GM23248 (cell line): Measurements from ENCODE around the gene IL13RA1.

Experiments used
- EZH2 ChIP-seq: fragments of 200-600 bp; sonication (generic); IDR thresholded peaks from 2 replicates; pipeline ENCODE4 v1.6.1; 2018; ENCODE audit warnings: antibody characterized with exemption, mild to moderate bottlenecking; ENCODE audit not compliant: insufficient read depth, poor library complexity, severe bottlenecking
- EZH2phosphoT487 ChIP-seq: fragments of 200-600 bp; sonication (generic); IDR thresholded peaks from 2 replicates; pipeline ENCODE4 v1.6.1; 2018; ENCODE audit warnings: antibody characterized with exemption, moderate library complexity, mild to moderate bottlenecking, low read depth; ENCODE audit not compliant: insufficient read depth

DNA sequence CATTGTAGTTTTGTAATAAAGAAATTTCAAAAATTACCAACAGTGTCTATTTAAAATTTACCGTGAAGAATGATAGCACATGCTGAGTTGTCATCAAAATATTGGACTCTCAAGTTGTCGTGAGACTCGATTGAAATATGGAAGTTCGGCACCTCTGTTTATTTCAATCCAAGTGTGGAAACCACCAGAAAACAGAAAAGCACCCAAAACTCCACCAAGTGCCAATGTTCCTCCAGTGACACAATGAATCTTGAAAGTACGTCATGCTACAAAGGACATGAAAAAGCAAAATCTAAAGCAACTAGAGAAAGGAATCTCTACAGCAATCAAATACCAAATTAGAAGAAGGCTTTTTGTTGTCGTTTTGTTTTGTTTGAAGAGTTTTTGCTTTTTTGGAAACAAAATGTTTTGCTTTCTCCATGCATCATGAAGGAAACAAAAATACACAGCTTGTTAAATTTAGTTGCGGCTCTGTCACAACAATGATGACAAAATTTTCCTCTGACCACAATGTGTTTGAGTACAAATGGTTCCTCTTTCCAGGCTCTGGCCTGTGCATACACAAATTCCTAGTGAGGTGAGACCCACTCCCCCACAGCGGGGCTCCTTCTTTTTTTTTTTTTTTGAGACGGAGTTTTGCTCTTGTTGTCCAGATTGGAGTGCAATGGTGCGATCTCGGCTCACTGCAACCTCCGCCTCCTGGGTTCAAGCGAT, 9.6 kb upstream of the IL13RA1 start:
- TF ChIP-seq EZH2 (no peak), EZH2phosphoT487 (no peak)
